Trophoblast cell (in vitro differentiated cells and primary cell): ENCODE data around the gene ENPP5.
"Not testable (repeated sequence)": the region's sequence is repeated elsewhere in the genome, so short reads cannot be mapped to it uniquely, and the experiment has no call there.

ENCODE experiments used
- DNase-seq, 2 donors: peaks; one replicate each; pipeline ENCODE4 v3.0.0-alpha.2; 2016
- H2AFZ ChIP-seq: 2 replicates; pipeline ENCODE4 v1.6.1; 2013; ENCODE audit warnings: low read length, moderate library complexity, mild to moderate bottlenecking; ENCODE audit not compliant: insufficient read depth, poor library complexity
- H2AK5ac ChIP-seq: 2 replicates; pipeline ENCODE4 v1.6.1; 2013; ENCODE audit warnings: mild to moderate bottlenecking, low read length
- H2BK120ac ChIP-seq: 2 replicates; pipeline ENCODE4 v1.6.1; 2013; ENCODE audit warnings: low read length, mild to moderate bottlenecking, moderate library complexity; ENCODE audit not compliant: insufficient read depth, poor library complexity
- H2BK12ac ChIP-seq: 2 replicates; pipeline ENCODE4 v1.6.1; 2013; ENCODE audit warnings: mild to moderate bottlenecking, low read length, moderate library complexity
- H2BK5ac ChIP-seq: 2 replicates; pipeline ENCODE4 v1.6.1; 2013; ENCODE audit warnings: low read length, low read depth, moderate library complexity, mild to moderate bottlenecking; ENCODE audit not compliant: poor library complexity
- H3K14ac ChIP-seq: 2 replicates; pipeline ENCODE4 v1.6.1; 2013; ENCODE audit warnings: mild to moderate bottlenecking, low read length
- H3K18ac ChIP-seq: 2 replicates; pipeline ENCODE4 v1.6.1; 2013; ENCODE audit warnings: mild to moderate bottlenecking, low read length
- H3K23ac ChIP-seq: 2 replicates; pipeline ENCODE4 v1.6.1; 2013; ENCODE audit warnings: low read length
- H3K27ac ChIP-seq: 2 replicates; pipeline ENCODE4 v1.5.1; 2013; ENCODE audit warnings: low read depth, mild to moderate bottlenecking, inconsistent platforms, low read length, moderate library complexity
- H3K27me3 ChIP-seq: 2 replicates; pipeline ENCODE4 v1.6.1; 2013; ENCODE audit warnings: inconsistent platforms, mild to moderate bottlenecking, low read length, moderate library complexity; ENCODE audit not compliant: insufficient read depth
- H3K36me3 ChIP-seq, 2 experiments: 1 replicate in 1 of 2; 2 replicates in 1 of 2; pipeline ENCODE4 v1.6.1; 2013; ENCODE audit warnings: low read length in 2 of 2, mild to moderate bottlenecking in 2 of 2, moderate library complexity in 1 of 2; ENCODE audit not compliant: insufficient read depth in 2 of 2, control insufficient read depth in 1 of 2
- H3K4ac ChIP-seq: 2 replicates; pipeline ENCODE4 v1.6.1; 2013; ENCODE audit warnings: low read depth, mild to moderate bottlenecking, low read length, moderate library complexity
- H3K4me1 ChIP-seq, 2 experiments: 1 replicate in 1 of 2; 2 replicates in 1 of 2; pipeline ENCODE4 v1.6.1; 2013; ENCODE audit warnings: low read length in 2 of 2, mild to moderate bottlenecking in 2 of 2, moderate library complexity in 1 of 2; ENCODE audit not compliant: insufficient read depth in 2 of 2, control insufficient read depth in 1 of 2
- H3K4me2 ChIP-seq: 2 replicates; pipeline ENCODE4 v1.6.1; 2013; ENCODE audit warnings: inconsistent platforms, mild to moderate bottlenecking, low read length, moderate library complexity
- H3K4me3 ChIP-seq: 2 replicates; pipeline ENCODE4 v1.5.1; 2013; ENCODE audit warnings: mild to moderate bottlenecking, low read depth, low read length, inconsistent platforms
- H3K79me1 ChIP-seq: one replicate; pipeline ENCODE4 v1.6.1; 2013; ENCODE audit warnings: low read length
- H3K79me2 ChIP-seq: 2 replicates; pipeline ENCODE4 v1.6.1; 2013; ENCODE audit warnings: low read length, mild to moderate bottlenecking; ENCODE audit not compliant: control insufficient read depth, insufficient read depth, poor library complexity
- H3K9ac ChIP-seq: 2 replicates; pipeline ENCODE4 v1.6.1; 2013; ENCODE audit warnings: mild to moderate bottlenecking, low read length
- H3K9me3 ChIP-seq: 2 replicates; pipeline ENCODE4 v1.6.1; 2013; ENCODE audit warnings: low read depth, mild to moderate bottlenecking, control low read depth, inconsistent platforms, low read length; ENCODE audit not compliant: insufficient read depth
- H4K12ac ChIP-seq: 2 replicates; pipeline ENCODE4 v1.6.1; 2013; ENCODE audit warnings: low read depth, mild to moderate bottlenecking, low read length, moderate library complexity
- H4K8ac ChIP-seq: 2 replicates; pipeline ENCODE4 v1.6.1; 2013; ENCODE audit warnings: low read depth, mild to moderate bottlenecking, low read length, moderate library complexity
- H4K91ac ChIP-seq: one replicate; pipeline ENCODE4 v1.6.1; 2013; ENCODE audit warnings: low read depth, mild to moderate bottlenecking, low read length, moderate library complexity
- WGBS: extraction: QIAGEN DNeasy Blood & Tissue Kit; methylation state at CpG from one replicate; pipeline ENCODE4 v1.1.7; 2013; ENCODE audit warnings: missing lambda C conversion rate; ENCODE audit not compliant: insufficient read length, insufficient coverage; ENCODE audit errors: extremely low coverage; 5-methylcytosine and 5-hydroxymethylcytosine counted together

ENPP5 gene

DNA sequence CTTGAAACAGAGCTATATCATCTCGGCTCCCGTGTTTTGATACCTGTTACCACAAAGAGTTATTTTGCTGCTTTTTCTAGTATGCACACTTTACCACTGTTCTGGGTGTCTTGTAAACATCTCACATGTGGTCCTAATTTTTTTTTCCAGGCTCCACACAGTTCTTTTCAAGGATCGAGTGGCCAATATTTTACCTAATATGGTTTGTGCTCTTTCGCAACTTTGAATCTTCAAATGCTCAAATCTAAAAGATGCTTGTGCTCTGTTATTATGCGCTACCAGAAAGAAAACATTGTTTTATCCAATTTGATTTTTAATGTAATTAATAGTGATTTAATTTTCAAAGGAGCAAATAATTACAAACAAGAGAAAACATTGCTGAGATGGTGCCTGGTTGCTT, 10.7 kb downstream of the ENPP5 start:
- Histone ChIP-seq H3K27ac (no peak overlapping the region), H2AFZ (no peak overlapping the region), H3K36me3 (no peaks in the 10 kb centered on the region), H2BK12ac (no peak overlapping the region), H3K4me1 (no peaks in the 10 kb centered on the region), H3K23ac (no peak overlapping the region), H3K4me3 (no peak overlapping the region), H4K12ac (no peak overlapping the region), H3K79me2 (no peaks in the 10 kb centered on the region), H2BK5ac (no peak overlapping the region), H3K18ac (no peak overlapping the region), H3K79me1 (no peaks in the 10 kb centered on the region), H2BK120ac (no peak overlapping the region), H3K4me2 (no peak overlapping the region), H3K9ac (no peak overlapping the region), H4K8ac (no peak overlapping the region), H3K9me3 (no peaks in the 10 kb centered on the region), H2AK5ac (no peak overlapping the region), H4K91ac (no peak overlapping the region), H3K4ac (no peak overlapping the region), H3K27me3 (no peaks in the 10 kb centered on the region), H3K14ac (no peak overlapping the region)
- DNase-seq = no peak
- WGBS = no CpG with 5 or more reads among the region's 5 CpGs

DNA sequence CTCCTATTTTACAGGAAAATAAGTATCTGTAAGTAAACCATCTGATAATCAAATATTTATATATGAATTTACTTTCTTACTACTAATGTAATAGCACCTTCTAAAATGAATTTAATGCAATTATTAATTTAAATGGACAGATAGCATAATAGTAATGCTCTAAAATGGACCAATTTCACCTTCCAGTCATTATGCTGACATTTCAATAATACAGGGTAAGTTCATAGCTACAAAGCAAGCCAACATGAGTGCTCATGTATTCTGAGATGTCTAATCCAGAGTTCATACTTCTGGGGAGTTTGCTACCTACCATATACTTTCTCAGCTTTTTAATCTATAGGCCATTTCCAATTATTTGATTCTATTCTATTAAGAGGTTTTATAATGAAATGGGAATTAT, 11.6 kb downstream of the ENPP5 start:
- H2AFZ ChIP-seq = no peak overlapping the region
- H4K91ac ChIP-seq = no peak overlapping the region
- H3K9me3 ChIP-seq = no peaks in the 10 kb centered on the region
- H4K8ac ChIP-seq = no peak overlapping the region
- no peak for DNase-seq
- no peak overlapping the region for H2BK12ac ChIP-seq
- no peak overlapping the region for H3K9ac ChIP-seq
- H3K27ac ChIP-seq = no peak overlapping the region
- no peak overlapping the region for H3K18ac ChIP-seq
- H3K36me3 ChIP-seq = no peaks in the 10 kb centered on the region
- H2AK5ac ChIP-seq = no peak overlapping the region
- no peak overlapping the region for H3K4me3 ChIP-seq
- no peak overlapping the region for H3K4ac ChIP-seq
- no peak overlapping the region for H2BK120ac ChIP-seq
- H3K4me2 ChIP-seq = no peak overlapping the region
- H3K14ac ChIP-seq = no peak overlapping the region
- H2BK5ac ChIP-seq = no peak overlapping the region
- H3K79me1 ChIP-seq = no peaks in the 10 kb centered on the region
- no peak overlapping the region for H3K23ac ChIP-seq
- H3K79me2 ChIP-seq = no peaks in the 10 kb centered on the region
- no peak overlapping the region for H4K12ac ChIP-seq
- H3K4me1 ChIP-seq = no peaks in the 10 kb centered on the region
- H3K27me3 ChIP-seq = no peaks in the 10 kb centered on the region

DNA sequence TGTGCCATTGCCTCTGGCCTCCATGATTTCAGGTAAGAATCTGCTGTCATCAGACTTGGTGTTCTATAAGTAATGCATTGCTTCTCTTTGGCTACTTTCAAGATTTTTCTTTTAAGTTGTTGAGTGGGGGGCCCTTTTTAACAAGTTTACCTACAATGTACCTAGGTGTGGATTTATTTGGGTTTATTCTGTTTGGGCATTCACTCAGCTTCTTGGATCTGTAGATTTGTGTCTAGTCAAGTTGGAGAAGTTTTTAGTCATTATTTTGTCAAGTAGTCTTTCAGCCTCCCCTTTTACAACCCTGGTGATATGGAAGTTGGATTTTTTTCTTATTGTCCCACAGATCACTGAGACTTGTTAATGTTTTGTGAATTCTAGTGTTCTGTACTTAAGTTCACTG, 14.1 kb downstream of the ENPP5 start:
- H3K18ac ChIP-seq = no peak overlapping the region
- H2BK120ac ChIP-seq = no peak overlapping the region
- H3K4me3 ChIP-seq = no peak overlapping the region
- H3K4ac ChIP-seq = no peak overlapping the region
- no peak overlapping the region for H3K9ac ChIP-seq
- no peak overlapping the region for H3K4me2 ChIP-seq
- H3K27ac ChIP-seq = no peak overlapping the region
- H2BK5ac ChIP-seq = no peak overlapping the region
- no peaks in the 10 kb centered on the region for H3K36me3 ChIP-seq
- no peak overlapping the region for H2BK12ac ChIP-seq
- no peak overlapping the region for H4K91ac ChIP-seq
- no peaks in the 10 kb centered on the region for H3K79me2 ChIP-seq
- no peak overlapping the region for H3K23ac ChIP-seq
- H2AK5ac ChIP-seq = no peak overlapping the region
- H2AFZ ChIP-seq = no peak overlapping the region
- no peak overlapping the region for H4K8ac ChIP-seq
- no peaks in the 10 kb centered on the region for H3K4me1 ChIP-seq
- H3K9me3 ChIP-seq = no peaks in the 10 kb centered on the region
- H3K79me1 ChIP-seq = no peaks in the 10 kb centered on the region
- no peak overlapping the region for H3K14ac ChIP-seq
- no peak overlapping the region for H4K12ac ChIP-seq
- no peaks in the 10 kb centered on the region for H3K27me3 ChIP-seq
- DNase-seq = no peak

- not testable (repeated sequence) for H4K91ac ChIP-seq, H3K18ac ChIP-seq, H3K79me2 ChIP-seq, H2AFZ ChIP-seq, H4K12ac ChIP-seq, H2BK120ac ChIP-seq, H2AK5ac ChIP-seq, H4K8ac ChIP-seq, H3K4me1 ChIP-seq, H2BK12ac ChIP-seq, H3K9me3 ChIP-seq, H3K27me3 ChIP-seq, H3K79me1 ChIP-seq, H3K14ac ChIP-seq, H2BK5ac ChIP-seq, H3K4me2 ChIP-seq, H3K4me3 ChIP-seq, H3K23ac ChIP-seq, H3K27ac ChIP-seq, H3K36me3 ChIP-seq, DNase-seq, H3K4ac ChIP-seq, H3K9ac ChIP-seq
- no CpG with 5 or more reads among the region's 3 CpGs for WGBS
Measured at GRCh38 chr6:46149066-46149465, 21.7 kb downstream of the ENPP5 start.

DNA sequence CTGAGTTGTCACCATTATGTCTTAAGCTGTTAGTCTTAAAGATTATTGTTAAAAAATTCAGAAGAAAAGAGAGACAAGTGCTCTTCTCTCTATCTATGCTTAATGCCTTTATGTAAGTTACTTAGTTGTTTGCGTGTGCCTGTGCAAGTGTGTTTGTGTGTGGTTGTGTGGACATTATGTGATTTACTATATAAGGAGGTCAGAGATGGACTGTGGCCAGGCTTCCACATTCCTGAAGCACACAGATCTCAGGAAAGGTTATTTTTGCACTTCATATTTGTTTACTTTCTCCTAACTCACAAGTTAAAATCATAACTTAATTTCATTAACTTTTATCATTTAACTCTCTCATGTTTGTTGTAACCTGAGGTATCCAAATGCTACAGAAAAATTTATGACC, 26.5 kb downstream of the ENPP5 start:
- no peaks in the 10 kb centered on the region for H3K9me3 ChIP-seq
- no peaks in the 10 kb centered on the region for H3K36me3 ChIP-seq
- no peak overlapping the region for H2AFZ ChIP-seq
- no peak overlapping the region for H3K23ac ChIP-seq
- H3K4me3 ChIP-seq = no peak overlapping the region
- no peak overlapping the region for H2AK5ac ChIP-seq
- DNase-seq = no peak
- no peak overlapping the region for H3K14ac ChIP-seq
- H3K9ac ChIP-seq = no peak overlapping the region
- no peak overlapping the region for H3K27ac ChIP-seq
- H2BK12ac ChIP-seq = no peak overlapping the region
- H3K4me2 ChIP-seq = no peak overlapping the region
- no peak overlapping the region for H4K91ac ChIP-seq
- H3K4me1 ChIP-seq = no peaks in the 10 kb centered on the region
- H3K79me1 ChIP-seq = no peaks in the 10 kb centered on the region
- H4K12ac ChIP-seq = no peak overlapping the region
- H4K8ac ChIP-seq = no peak overlapping the region
- WGBS = no CpG with 5 or more reads among the region's 1 CpG
- H3K4ac ChIP-seq = no peak overlapping the region
- no peak overlapping the region for H2BK120ac ChIP-seq
- H3K18ac ChIP-seq = no peak overlapping the region
- H3K27me3 ChIP-seq = no peaks in the 10 kb centered on the region
- no peak overlapping the region for H2BK5ac ChIP-seq
- no peaks in the 10 kb centered on the region for H3K79me2 ChIP-seq
